K562 (cell line): Measurements from ENCODE around the gene GATC. TPM values are rescaled to one million over a fixed set of nuclear protein-coding genes. Genes with fewer than 3 reads are reported as not detected.

Source experiments
- ASH1L ChIP-seq: fragments of 450-650 bp; IDR thresholded peaks from 2 replicates; pipeline ENCODE4 v1.6.1; 2018; ENCODE audit warnings: borderline replicate concordance, mild to moderate bottlenecking, low read depth; ENCODE audit not compliant: partially characterized antibody
- CXXC5 ChIP-seq: fragments of 250-450 bp; sonication (Bioruptor Pico); IDR thresholded peaks from 2 replicates; pipeline ENCODE4 v1.8.0; 2022; ENCODE audit warnings: inconsistent platforms, mild to moderate bottlenecking, moderate library complexity
- DACH1 ChIP-seq: fragments of 450-650 bp; IDR thresholded peaks from 2 replicates; pipeline ENCODE4 v1.6.1; 2018; ENCODE audit not compliant: partially characterized antibody
- ELF1 ChIP-seq: fragments of 200-800 bp; sonication (Bioruptor generic); IDR thresholded peaks from 2 replicates; pipeline ENCODE4 v1.6.1; 2016; ENCODE audit warnings: missing genetic modification characterization, missing compliant biosample characterization
- ESRRA ChIP-seq: fragments of 450-650 bp; IDR thresholded peaks from 2 replicates; pipeline ENCODE4 v1.6.1; 2014; ENCODE audit warnings: low read depth, mild to moderate bottlenecking, moderate library complexity, borderline replicate concordance
- FOXK2 ChIP-seq, 2 experiments: fragments of 450-650 bp; IDR thresholded peaks in 1 of 2; conservative IDR thresholded peaks in 1 of 2; 2 replicates each; pipeline ENCODE4 v1.6.1; 2016; ENCODE audit warnings: low read depth in 2 of 2, mild to moderate bottlenecking in 1 of 2
- HCFC1 ChIP-seq: IDR thresholded peaks from 2 replicates; pipeline ENCODE4 v1.6.1; 2012; ENCODE audit warnings: low read depth, low read length, improper control_type of control experiment
- JUNB ChIP-seq: fragments of 450-650 bp; formaldehyde crosslinking; conservative IDR thresholded peaks from 2 replicates; pipeline ENCODE4 v1.4.0; 2020; ENCODE audit warnings: mild to moderate bottlenecking
- KLF13 ChIP-seq: fragments of 450-650 bp; IDR thresholded peaks from 2 replicates; pipeline ENCODE4 v1.6.1; 2016; ENCODE audit warnings: missing genetic modification characterization, low read depth, mild to moderate bottlenecking, missing compliant biosample characterization, moderate library complexity, borderline replicate concordance
- NR2C1 ChIP-seq, 2 experiments: fragments of 450-650 bp; IDR thresholded peaks; 2 replicates each; pipeline ENCODE4 v1.6.1; 2017; ENCODE audit warnings: mild to moderate bottlenecking in 2 of 2, antibody characterized with exemption in 1 of 2, inconsistent platforms in 1 of 2, missing compliant biosample characterization in 1 of 2, missing genetic modification characterization in 1 of 2
- SMARCC2 ChIP-seq: fragments of 450-650 bp; IDR thresholded peaks from 2 replicates; pipeline ENCODE4 v1.6.1; 2017; ENCODE audit warnings: antibody characterized with exemption, moderate library complexity, mild to moderate bottlenecking, low read depth
- SPI1 ChIP-seq: IDR thresholded peaks from 2 replicates; pipeline ENCODE4 v1.6.1; 2011; ENCODE audit warnings: low read depth, low read length, control low read depth, borderline replicate concordance
- TEAD2 ChIP-seq: fragments of 450-650 bp; IDR thresholded peaks from 2 replicates; pipeline ENCODE4 v1.6.1; 2016; ENCODE audit warnings: missing genetic modification characterization, control low read depth, missing compliant biosample characterization
- ZC3H4 ChIP-seq: sonication (generic); formaldehyde crosslinking; IDR thresholded peaks from 2 replicates; pipeline ENCODE4 v1.9.0; 2021; ENCODE audit warnings: missing genetic modification reagents, borderline replicate concordance
- ZKSCAN1 ChIP-seq: fragments of 150-350 bp; IDR thresholded peaks from 2 replicates; pipeline ENCODE4 v1.6.1; 2016; ENCODE audit warnings: low read depth, low read length
- ZNF239 ChIP-seq: fragments of 250-450 bp; sonication (Bioruptor Pico); IDR thresholded peaks from 2 replicates; pipeline ENCODE4 v1.4.0; 2020; ENCODE audit warnings: mild to moderate bottlenecking
- polyA plus RNA-seq, 8 experiments: library from polyadenylated mRNA; depleted of rRNA in 4 of 8; stranded (reverse) in 5 of 8; unstranded in 3 of 8; fragments of >200 nt; fragmentation: Nextera tagmentation in 2 of 8; fragmentation: Illumina TruSeq in 1 of 8; extraction: Ambion mirVana in 2 of 8; extraction: Trizol in 1 of 8; gene quantifications; 2 replicates each; pipeline versions ENCODE4 v1.2.1 to v1.2.3, GENCODE V29; 2011 to 2014; ENCODE audit warnings: inconsistent platforms in 1 of 8, missing spikeins in 1 of 8
- total RNA-seq, 7 experiments: library from RNA; depleted of rRNA in 6 of 7; stranded (reverse); fragments of >200 nt in 6 of 7; fragmentation: Illumina TruSeq in 2 of 7; extraction: Trizol in 2 of 7; gene quantifications; 2 replicates each; pipeline versions ENCODE4 v1.2.1 to v1.2.3, GENCODE V29; 2011 to 2021; ENCODE audit warnings: low replicate concordance in 1 of 7
- TF ChIP-seq, protein P1 (sequence below): fragments of 150-350 bp; IDR thresholded peaks from 2 replicates; pipeline ENCODE4 v1.6.1; 2014; ENCODE audit warnings: low read depth, mild to moderate bottlenecking, low read length, borderline replicate concordance
- TF ChIP-seq, protein P2 (sequence below): IDR thresholded peaks from 2 replicates; pipeline ENCODE4 v1.6.1; 2014; ENCODE audit warnings: antibody characterized with exemption
- TF ChIP-seq, protein P3 (sequence below): fragments of 450-650 bp; formaldehyde crosslinking; conservative IDR thresholded peaks from 2 replicates; pipeline ENCODE4 v1.4.0; 2022; ENCODE audit warnings: mild to moderate bottlenecking, missing genetic modification characterization
- TF ChIP-seq, protein P4 (sequence below): fragments of 450-650 bp; IDR thresholded peaks from 2 replicates; pipeline ENCODE4 v1.6.1; 2017; ENCODE audit warnings: antibody characterized with exemption

GATC gene
- total and polyA plus RNA-seq, 9 of the 15 experiments (the other 6 are each of a cell fraction or from before 2014, with no cell fraction given): 5.8 to 52.6 (median 28.2) TPM

GRCh38 chr12:120437735-120438494 lies 8.3 kb upstream of the GATC start, which contains the start of gene COX6A1 (continued):
- TF ChIP-seq, protein P1, sequence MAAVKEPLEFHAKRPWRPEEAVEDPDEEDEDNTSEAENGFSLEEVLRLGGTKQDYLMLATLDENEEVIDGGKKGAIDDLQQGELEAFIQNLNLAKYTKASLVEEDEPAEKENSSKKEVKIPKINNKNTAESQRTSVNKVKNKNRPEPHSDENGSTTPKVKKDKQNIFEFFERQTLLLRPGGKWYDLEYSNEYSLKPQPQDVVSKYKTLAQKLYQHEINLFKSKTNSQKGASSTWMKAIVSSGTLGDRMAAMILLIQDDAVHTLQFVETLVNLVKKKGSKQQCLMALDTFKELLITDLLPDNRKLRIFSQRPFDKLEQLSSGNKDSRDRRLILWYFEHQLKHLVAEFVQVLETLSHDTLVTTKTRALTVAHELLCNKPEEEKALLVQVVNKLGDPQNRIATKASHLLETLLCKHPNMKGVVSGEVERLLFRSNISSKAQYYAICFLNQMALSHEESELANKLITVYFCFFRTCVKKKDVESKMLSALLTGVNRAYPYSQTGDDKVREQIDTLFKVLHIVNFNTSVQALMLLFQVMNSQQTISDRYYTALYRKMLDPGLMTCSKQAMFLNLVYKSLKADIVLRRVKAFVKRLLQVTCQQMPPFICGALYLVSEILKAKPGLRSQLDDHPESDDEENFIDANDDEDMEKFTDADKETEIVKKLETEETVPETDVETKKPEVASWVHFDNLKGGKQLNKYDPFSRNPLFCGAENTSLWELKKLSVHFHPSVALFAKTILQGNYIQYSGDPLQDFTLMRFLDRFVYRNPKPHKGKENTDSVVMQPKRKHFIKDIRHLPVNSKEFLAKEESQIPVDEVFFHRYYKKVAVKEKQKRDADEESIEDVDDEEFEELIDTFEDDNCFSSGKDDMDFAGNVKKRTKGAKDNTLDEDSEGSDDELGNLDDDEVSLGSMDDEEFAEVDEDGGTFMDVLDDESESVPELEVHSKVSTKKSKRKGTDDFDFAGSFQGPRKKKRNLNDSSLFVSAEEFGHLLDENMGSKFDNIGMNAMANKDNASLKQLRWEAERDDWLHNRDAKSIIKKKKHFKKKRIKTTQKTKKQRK: no peak
- TF ChIP-seq CXXC5 (CRISPR knock-in tag) (peak; percentile 28; the same call in 1 of the 2 replicates), FOXK2 (conservative IDR thresholded peaks at IDR 0.05 in 1 of 2, IDR thresholded peaks at IDR 0.05 in 1 of 2; ENCODE audit: low read depth in 2 of 2) (peak in 1 of 2 experiments; percentile 29; a peak in 1 of 4 replicates), HCFC1 (peak; percentile 48), DACH1 (no peak), JUNB (CRISPR knock-in tag) (no peak), ZC3H4 (CRISPR knock-in tag) (no peak), ESRRA (peak; percentile 97), SMARCC2 (no peak), ZNF239 (CRISPR knock-in tag) (no peak), ZKSCAN1 (no peak), ASH1L (no peak), ELF1 (tag) (peak; percentile 84), KLF13 (peak; percentile 70; the same call in 1 of the 2 replicates), TEAD2 (no peak), SPI1 (peak; percentile 94), NR2C1 (IDR thresholded peaks at IDR 0.05) (peak; percentile 77), NR2C1 (tag; IDR thresholded peaks at IDR 0.05) (peak; percentile 77)
- TF ChIP-seq, protein P2, sequence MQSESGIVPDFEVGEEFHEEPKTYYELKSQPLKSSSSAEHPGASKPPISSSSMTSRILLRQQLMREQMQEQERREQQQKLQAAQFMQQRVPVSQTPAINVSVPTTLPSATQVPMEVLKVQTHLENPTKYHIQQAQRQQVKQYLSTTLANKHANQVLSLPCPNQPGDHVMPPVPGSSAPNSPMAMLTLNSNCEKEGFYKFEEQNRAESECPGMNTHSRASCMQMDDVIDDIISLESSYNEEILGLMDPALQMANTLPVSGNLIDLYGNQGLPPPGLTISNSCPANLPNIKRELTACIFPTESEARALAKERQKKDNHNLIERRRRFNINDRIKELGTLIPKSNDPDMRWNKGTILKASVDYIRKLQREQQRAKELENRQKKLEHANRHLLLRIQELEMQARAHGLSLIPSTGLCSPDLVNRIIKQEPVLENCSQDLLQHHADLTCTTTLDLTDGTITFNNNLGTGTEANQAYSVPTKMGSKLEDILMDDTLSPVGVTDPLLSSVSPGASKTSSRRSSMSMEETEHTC: no peak
- TF ChIP-seq, protein P3, sequence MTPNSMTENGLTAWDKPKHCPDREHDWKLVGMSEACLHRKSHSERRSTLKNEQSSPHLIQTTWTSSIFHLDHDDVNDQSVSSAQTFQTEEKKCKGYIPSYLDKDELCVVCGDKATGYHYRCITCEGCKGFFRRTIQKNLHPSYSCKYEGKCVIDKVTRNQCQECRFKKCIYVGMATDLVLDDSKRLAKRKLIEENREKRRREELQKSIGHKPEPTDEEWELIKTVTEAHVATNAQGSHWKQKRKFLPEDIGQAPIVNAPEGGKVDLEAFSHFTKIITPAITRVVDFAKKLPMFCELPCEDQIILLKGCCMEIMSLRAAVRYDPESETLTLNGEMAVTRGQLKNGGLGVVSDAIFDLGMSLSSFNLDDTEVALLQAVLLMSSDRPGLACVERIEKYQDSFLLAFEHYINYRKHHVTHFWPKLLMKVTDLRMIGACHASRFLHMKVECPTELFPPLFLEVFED (CRISPR knock-in tag): no peak
- TF ChIP-seq, protein P4, sequence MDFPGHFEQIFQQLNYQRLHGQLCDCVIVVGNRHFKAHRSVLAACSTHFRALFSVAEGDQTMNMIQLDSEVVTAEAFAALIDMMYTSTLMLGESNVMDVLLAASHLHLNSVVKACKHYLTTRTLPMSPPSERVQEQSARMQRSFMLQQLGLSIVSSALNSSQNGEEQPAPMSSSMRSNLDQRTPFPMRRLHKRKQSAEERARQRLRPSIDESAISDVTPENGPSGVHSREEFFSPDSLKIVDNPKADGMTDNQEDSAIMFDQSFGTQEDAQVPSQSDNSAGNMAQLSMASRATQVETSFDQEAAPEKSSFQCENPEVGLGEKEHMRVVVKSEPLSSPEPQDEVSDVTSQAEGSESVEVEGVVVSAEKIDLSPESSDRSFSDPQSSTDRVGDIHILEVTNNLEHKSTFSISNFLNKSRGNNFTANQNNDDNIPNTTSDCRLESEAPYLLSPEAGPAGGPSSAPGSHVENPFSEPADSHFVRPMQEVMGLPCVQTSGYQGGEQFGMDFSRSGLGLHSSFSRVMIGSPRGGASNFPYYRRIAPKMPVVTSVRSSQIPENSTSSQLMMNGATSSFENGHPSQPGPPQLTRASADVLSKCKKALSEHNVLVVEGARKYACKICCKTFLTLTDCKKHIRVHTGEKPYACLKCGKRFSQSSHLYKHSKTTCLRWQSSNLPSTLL: no peak
